K562 (cell line): Measurements from ENCODE around the gene ZNF366. TPM values are rescaled to one million over a fixed set of nuclear protein-coding genes. Genes with fewer than 3 reads are reported as not detected.

Experiments
- CBX3 ChIP-seq, 2 experiments: IDR thresholded peaks; 1 replicate in 1 of 2; 2 replicates in 1 of 2; pipeline ENCODE4 v1.6.1; 2012; ENCODE audit warnings: inconsistent platforms in 2 of 2, low read length in 2 of 2, borderline replicate concordance in 1 of 2, control low read depth in 1 of 2
- CHD2 ChIP-seq: IDR thresholded peaks from 2 replicates; pipeline ENCODE4 v1.6.1; 2011; ENCODE audit warnings: low read depth, low read length
- ELK3 ChIP-seq: fragments of 450-650 bp; formaldehyde crosslinking; IDR thresholded peaks from 2 replicates; pipeline ENCODE4 v1.4.0; 2020; ENCODE audit warnings: mild to moderate bottlenecking
- MAZ ChIP-seq, 2 experiments: fragments of 450-650 bp in 1 of 2; sonication (generic) in 1 of 2; formaldehyde crosslinking; IDR thresholded peaks in 1 of 2; conservative IDR thresholded peaks in 1 of 2; 2 replicates each; pipeline versions ENCODE4 v1.4.0 to v1.5.0; 2020; ENCODE audit warnings: mild to moderate bottlenecking in 1 of 2, missing genetic modification reagents in 1 of 2
- PHB2 ChIP-seq: fragments of 450-650 bp; IDR thresholded peaks from 2 replicates; pipeline ENCODE4 v1.6.1; 2017; ENCODE audit warnings: low read depth
- PKNOX1 ChIP-seq: fragments of 450-650 bp; IDR thresholded peaks from 2 replicates; pipeline ENCODE4 v1.6.1; 2016
- REST ChIP-seq, 2 experiments: fragments of 450-650 bp; formaldehyde crosslinking in 1 of 2; IDR thresholded peaks; 2 replicates each; pipeline versions ENCODE4 v1.4.0 to v1.6.1; 2014 to 2020; ENCODE audit warnings: mild to moderate bottlenecking in 2 of 2, borderline replicate concordance in 1 of 2, low read depth in 1 of 2
- SMAD2 ChIP-seq: fragments of 150-350 bp; IDR thresholded peaks from 2 replicates; pipeline ENCODE4 v1.6.1; 2014; ENCODE audit warnings: low read depth, mild to moderate bottlenecking, low read length
- STAT5B ChIP-seq: fragments of 250-450 bp; sonication (Bioruptor Pico); IDR thresholded peaks from 2 replicates; pipeline ENCODE4 v1.8.0; 2021; ENCODE audit warnings: mild to moderate bottlenecking, inconsistent platforms
- ZBTB34 ChIP-seq: fragments of 250-450 bp; sonication (Bioruptor Pico); IDR thresholded peaks from 2 replicates; pipeline ENCODE4 v1.8.0; 2021; ENCODE audit warnings: mild to moderate bottlenecking, moderate library complexity
- ZNF778 ChIP-seq: fragments of 450-650 bp; formaldehyde crosslinking; IDR thresholded peaks from 2 replicates; pipeline ENCODE4 v1.4.0; 2020; ENCODE audit warnings: mild to moderate bottlenecking, moderate library complexity
- polyA plus RNA-seq, 8 experiments: library from polyadenylated mRNA; depleted of rRNA in 4 of 8; stranded (reverse) in 5 of 8; unstranded in 3 of 8; fragments of >200 nt; fragmentation: Nextera tagmentation in 2 of 8; fragmentation: Illumina TruSeq in 1 of 8; extraction: Ambion mirVana in 2 of 8; extraction: Trizol in 1 of 8; gene quantifications; 2 replicates each; pipeline versions ENCODE4 v1.2.1 to v1.2.3, GENCODE V29; 2011 to 2014; ENCODE audit warnings: inconsistent platforms in 1 of 8, missing spikeins in 1 of 8
- total RNA-seq, 7 experiments: library from RNA; depleted of rRNA in 6 of 7; stranded (reverse); fragments of >200 nt in 6 of 7; fragmentation: Illumina TruSeq in 2 of 7; extraction: Trizol in 2 of 7; gene quantifications; 2 replicates each; pipeline versions ENCODE4 v1.2.1 to v1.2.3, GENCODE V29; 2011 to 2021; ENCODE audit warnings: low replicate concordance in 1 of 7

ZNF366 gene
- total and polyA plus RNA-seq, 9 of the 15 experiments (the other 6 are each of a cell fraction or from before 2014, with no cell fraction given) = not detected

GRCh38 chr5:72394688-72395087, 112.5 kb downstream of the ZNF366 start (continued):
- TF ChIP-seq ELK3 (CRISPR knock-in tag) = no peak
- TF ChIP-seq ZNF778 = no peak
- TF ChIP-seq MAZ (CRISPR knock-in tag; conservative IDR thresholded peaks at IDR 0.05 in 1 of 2, IDR thresholded peaks at IDR 0.05 in 1 of 2) = no peak
- TF ChIP-seq SMAD2 = no peak
- TF ChIP-seq REST (IDR thresholded peaks at IDR 0.05; ENCODE audit: borderline replicate concordance) = peak; percentile 52; the same call in 1 of the 2 replicates
- no peak for TF ChIP-seq REST (CRISPR knock-in tag; IDR thresholded peaks at IDR 0.05; ENCODE audit: low read depth)
- TF ChIP-seq ZBTB34 (CRISPR knock-in tag) = no peak
- TF ChIP-seq PKNOX1 = no peak
- no peak for TF ChIP-seq CBX3 (IDR thresholded peaks at IDR 0.05; ENCODE audit: borderline replicate concordance in 1 of 2, low read length in 2 of 2)
- no peak for TF ChIP-seq STAT5B
- no peak for TF ChIP-seq CHD2
- no peak for TF ChIP-seq PHB2
- TF ChIP-seq, all 486 proteins: peak for 7
